Neural cell (in vitro differentiated cells): Measurements from ENCODE around the gene BLOC1S4. TPM values are rescaled to one million over a fixed set of nuclear protein-coding genes. Genes with fewer than 3 reads are reported as not detected.

ENCODE experiments used
- H2AFZ ChIP-seq: fragments of 200-600, 300-800 bp; sonication (generic), shearing (Covaris generic); 2 replicates; pipeline ENCODE4 v1.6.0; 2014; ENCODE audit warnings: low read depth, mild to moderate bottlenecking, antibody characterized with exemption, low read length, moderate library complexity
- H3F3A ChIP-seq: fragments of 200-600 bp; shearing (Covaris generic); 2 replicates; pipeline ENCODE4 v1.6.1; 2016; ENCODE audit warnings: mild to moderate bottlenecking, moderate library complexity, mixed read lengths, antibody characterized with exemption, low read length; ENCODE audit not compliant: insufficient read depth, poor library complexity, severe bottlenecking
- H3K27ac ChIP-seq: fragments of 200-600, 300-800 bp; sonication (generic), shearing (Covaris generic); 2 replicates; pipeline ENCODE4 v1.5.1; 2014; ENCODE audit warnings: mild to moderate bottlenecking, low read length, moderate library complexity
- H3K27me3 ChIP-seq: fragments of 300-800, 200-600 bp; sonication (generic), shearing (Covaris generic); 2 replicates; pipeline ENCODE4 v1.6.0; 2014; ENCODE audit warnings: mild to moderate bottlenecking, low read depth, low read length, moderate library complexity; ENCODE audit not compliant: insufficient read depth
- H3K36me3 ChIP-seq: fragments of 300-800, 200-600 bp; sonication (generic), shearing (Covaris generic); 2 replicates; pipeline ENCODE4 v1.5.1; 2014; ENCODE audit warnings: mild to moderate bottlenecking, antibody characterized with exemption, low read length, moderate library complexity; ENCODE audit not compliant: insufficient read depth
- H3K4me2 ChIP-seq: fragments of 300-800, 200-600 bp; sonication (generic), shearing (Covaris generic); 2 replicates; pipeline ENCODE4 v1.6.0; 2014; ENCODE audit warnings: mild to moderate bottlenecking, low read length
- H3K4me3 ChIP-seq: fragments of 300-800, 200-600 bp; sonication (generic), shearing (Covaris generic); 2 replicates; pipeline ENCODE4 v1.5.1; 2014; ENCODE audit warnings: mild to moderate bottlenecking, low read length, moderate library complexity
- H3K79me2 ChIP-seq: fragments of 200-600 bp; shearing (Covaris generic); replicated peaks from 2 replicates; pipeline ENCODE4 v1.6.0; 2014; ENCODE audit warnings: mild to moderate bottlenecking, low read length, moderate library complexity; ENCODE audit not compliant: insufficient read depth
- H3K9ac ChIP-seq: fragments of 300-800, 200-600 bp; sonication (generic), shearing (Covaris generic); 2 replicates; pipeline ENCODE4 v1.6.1; 2016; ENCODE audit warnings: mild to moderate bottlenecking, low read length, mixed read lengths
- H3K9me2 ChIP-seq: fragments of 200-600 bp; shearing (Covaris generic); 2 replicates; pipeline ENCODE4 v1.6.1; 2016; ENCODE audit warnings: mild to moderate bottlenecking, low read length, mixed read lengths; ENCODE audit not compliant: insufficient read depth
- H3K9me3 ChIP-seq: fragments of 200-600, 300-800 bp; sonication (generic), shearing (Covaris generic); 2 replicates; pipeline ENCODE4 v1.6.1; 2016; ENCODE audit warnings: mild to moderate bottlenecking, mixed run types, low read length, moderate library complexity, mixed read lengths
- H4K20me1 ChIP-seq: fragments of 200-600 bp; shearing (Covaris generic); 2 replicates; pipeline ENCODE4 v1.6.1; 2016; ENCODE audit warnings: mild to moderate bottlenecking, mixed run types; ENCODE audit not compliant: insufficient read depth
- CTCF ChIP-seq: fragments of 450-650 bp; IDR thresholded peaks from 2 replicates; pipeline ENCODE4 v1.5.1; 2014; ENCODE audit warnings: antibody characterized with exemption, mild to moderate bottlenecking, moderate library complexity; ENCODE audit not compliant: poor library complexity, severe bottlenecking
- EP300 ChIP-seq: fragments of 450-650 bp; conservative IDR thresholded peaks from 2 replicates; pipeline ENCODE4 v1.6.1; 2014; ENCODE audit warnings: antibody characterized with exemption, mild to moderate bottlenecking, moderate library complexity; ENCODE audit not compliant: poor library complexity, severe bottlenecking
- EZH2 ChIP-seq: fragments of 200-600, 300-800 bp; shearing (Covaris generic), sonication (generic); IDR thresholded peaks from 2 replicates; pipeline ENCODE4 v1.6.1; 2014; ENCODE audit warnings: antibody characterized with exemption, low read length, borderline replicate concordance, mild to moderate bottlenecking; ENCODE audit not compliant: insufficient read depth, poor library complexity, severe bottlenecking
- MXI1 ChIP-seq: fragments of 450-650 bp; conservative IDR thresholded peaks from 2 replicates; pipeline ENCODE4 v1.6.1; 2014; ENCODE audit warnings: antibody characterized with exemption, mild to moderate bottlenecking; ENCODE audit not compliant: poor library complexity, severe bottlenecking
- POLR2AphosphoS5 ChIP-seq: IDR thresholded peaks from 2 replicates; pipeline ENCODE4 v1.6.1; 2012
- RAD21 ChIP-seq: fragments of 450-650 bp; conservative IDR thresholded peaks from 2 replicates; pipeline ENCODE4 v1.6.1; 2014; ENCODE audit warnings: antibody characterized with exemption, mild to moderate bottlenecking, moderate library complexity
- REST ChIP-seq: IDR thresholded peaks from 2 replicates; pipeline ENCODE4 v1.6.1; 2012; ENCODE audit warnings: borderline replicate concordance
- SMC3 ChIP-seq: fragments of 450-650 bp; conservative IDR thresholded peaks from 2 replicates; pipeline ENCODE4 v1.6.1; 2014; ENCODE audit warnings: antibody characterized with exemption, mild to moderate bottlenecking, moderate library complexity; ENCODE audit not compliant: poor library complexity
- TAF1 ChIP-seq: IDR thresholded peaks from 2 replicates; pipeline ENCODE4 v1.6.1; 2012; ENCODE audit warnings: low read depth
- polyA plus RNA-seq: library from polyadenylated mRNA; depleted of rRNA; stranded (reverse); fragments of >200 nt; gene quantifications from 2 replicates; pipeline ENCODE4 v1.2.3, GENCODE V29; 2014

The BLOC1S4 gene
- polyA plus RNA-seq, 1 donor from 2014 or later: 21.2 TPM

- Histone ChIP-seq H3K4me2 (no peak overlapping the region), H3K27ac (no peak overlapping the region), H3K36me3 (no peaks in the 10 kb centered on the region), H3F3A (no peaks in the 10 kb centered on the region), H3K9ac (no peak overlapping the region), H3K4me3 (no peak overlapping the region), H3K9me2 (no peaks in the 10 kb centered on the region), H3K79me2 (no peaks in the 10 kb centered on the region), H4K20me1 (no peaks in the 10 kb centered on the region), H3K27me3 (no peaks in the 10 kb centered on the region), H3K9me3 (no peaks in the 10 kb centered on the region), H2AFZ (no peak overlapping the region)
- TF ChIP-seq EP300 (no peak), CTCF (no peak), TAF1 (no peak), EZH2 (no peak), MXI1 (no peak), REST (no peak), RAD21 (no peak), POLR2AphosphoS5 (no peak), SMC3 (no peak)
These were observed 27.0 kb upstream of the BLOC1S4 start for GRCh38 chr4:6688879-6689505.

GRCh38 chr4:6689506-6689960 lies 26.4 kb upstream of the BLOC1S4 start:
- H3K9me3 ChIP-seq: no peaks in the 10 kb centered on the region
- no peak overlapping the region for H3K9ac ChIP-seq
- H3K27me3 ChIP-seq: no peaks in the 10 kb centered on the region
- no peak overlapping the region for H3K27ac ChIP-seq
- H2AFZ ChIP-seq: no peak overlapping the region
- no peaks in the 10 kb centered on the region for H4K20me1 ChIP-seq
- no peaks in the 10 kb centered on the region for H3K9me2 ChIP-seq
- TF ChIP-seq EP300 (no peak), EZH2 (no peak), TAF1 (no peak), CTCF (no peak), REST (no peak), POLR2AphosphoS5 (no peak), RAD21 (no peak), SMC3 (no peak), MXI1 (no peak)
- no peak overlapping the region for H3K4me3 ChIP-seq
- no peaks in the 10 kb centered on the region for H3K36me3 ChIP-seq
- H3K79me2 ChIP-seq: no peaks in the 10 kb centered on the region
- H3K4me2 ChIP-seq: no peak overlapping the region
- no peaks in the 10 kb centered on the region for H3F3A ChIP-seq
